HFFc6 (cell line): ENCODE measurements around the gene MRPL47. TPM values are rescaled to one million over a fixed set of nuclear protein-coding genes. Genes with fewer than 3 reads are reported as not detected.

Experiments used
- DNase-seq: peaks from one replicate; pipeline ENCODE4 v3.0.0-alpha.2; 2018
- H3K27ac Mint-ChIP-seq: 2 replicates; pipeline ENCODE4 v1.8.0; 2020; ENCODE audit warnings: mild to moderate bottlenecking, mixed read lengths
- H3K27me3 Mint-ChIP-seq: 2 replicates; pipeline ENCODE4 v1.8.0; 2021; ENCODE audit warnings: mild to moderate bottlenecking, moderate library complexity, mixed read lengths; ENCODE audit not compliant: insufficient read depth
- H3K36me3 Mint-ChIP-seq: 2 replicates; pipeline ENCODE4 v1.8.0; 2021; ENCODE audit warnings: low read depth, mixed read lengths
- H3K4me1 Mint-ChIP-seq: 2 replicates; pipeline ENCODE4 v1.8.0; 2020; ENCODE audit warnings: low read depth, mixed read lengths
- H3K4me3 Mint-ChIP-seq: 2 replicates; pipeline ENCODE4 v1.8.0; 2020; ENCODE audit warnings: mild to moderate bottlenecking, moderate library complexity, mixed read lengths
- H3K9me3 Mint-ChIP-seq: 2 replicates; pipeline ENCODE4 v1.8.0; 2020; ENCODE audit warnings: mild to moderate bottlenecking, mixed read lengths
- long read RNA-seq: library from polyadenylated mRNA; unstranded; transcript quantifications from one replicate; pipeline ENCODE4 v2.0.0, GENCODE V29; 2019
- total RNA-seq, 6 experiments: library from RNA; stranded (reverse); fragmentation: NEBNext Ultra II Directional; extraction: Animal tissue kit (Norgen Biotek cat#: 25700); gene quantifications; 2 replicates in 1 of 6; 3 replicates in 5 of 6; pipeline ENCODE4 v1.2.3, GENCODE V29; 2021
- TF ChIP-seq, protein P1 (sequence below): fragments of 200-600 bp; sonication (generic); IDR thresholded peaks from 2 replicates; pipeline ENCODE4 v1.5.0; 2021; ENCODE audit warnings: antibody characterized with exemption, mild to moderate bottlenecking

MRPL47 gene
- total RNA-seq, result 10 to 100 TPM; 49.4 to 59.7 (median 56.0) TPM
- long read RNA-seq, transcript MRPL47-203 (7 exons, 1,370 nt), result major isoform, 72 of 86 reads
- long read RNA-seq, partial matches to known transcripts, result 9 of 86 reads
- long read RNA-seq, other reads (novel, unspliced or antisense), result 4 of 86 reads

DNA sequence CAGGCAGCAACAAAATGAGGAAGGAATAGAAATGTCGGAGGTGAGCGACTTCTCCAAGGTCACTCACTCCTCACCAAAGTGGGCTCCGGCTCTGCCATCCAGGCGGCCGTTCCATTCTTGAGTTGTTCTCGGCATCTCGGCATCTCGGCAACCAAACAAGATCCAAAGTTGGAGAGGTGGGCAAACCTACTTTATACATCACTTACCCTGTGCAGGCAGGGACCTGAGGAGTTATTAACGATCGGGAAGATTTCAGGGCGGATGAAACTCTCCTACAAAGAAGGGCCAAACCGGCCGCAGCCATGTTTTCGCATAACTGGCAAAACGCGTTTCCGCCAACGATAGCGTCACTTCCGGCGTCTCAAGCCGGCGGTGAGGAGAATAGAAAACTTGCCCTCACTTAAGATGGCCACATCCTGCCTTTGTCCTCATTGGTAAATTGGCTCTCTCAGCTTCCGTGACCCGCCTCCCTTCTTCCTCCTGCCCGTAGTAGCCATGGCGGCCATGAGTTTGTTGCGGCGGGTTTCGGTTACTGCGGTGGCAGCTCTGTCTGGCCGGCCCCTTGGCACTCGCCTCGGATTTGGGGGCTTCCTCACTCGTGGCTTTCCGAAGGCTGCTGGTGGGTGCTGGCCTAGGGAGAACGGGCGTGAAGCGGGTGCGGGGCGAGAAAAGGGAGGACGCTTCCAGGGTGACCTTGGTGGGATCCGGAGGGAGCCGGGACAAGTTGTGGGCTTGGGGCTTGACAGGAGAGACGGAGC, at the start of gene MRPL47, which contains the start of gene NDUFB5:
TSS of gene MRPL47 (minus strand) at position 318 of the 758 bp plus-strand sequence. CDS start at position 304, 14 bp downstream.
TSS of gene NDUFB5 (plus strand) at position 474 of the 758 bp plus-strand sequence. CDS start at position 496, 22 bp downstream.
- peak within 1 kb of the TSS; percentile 98 for H3K4me3 Mint-ChIP-seq
- peaks cover 29% of the 10 kb centered on the region for H3K36me3 Mint-ChIP-seq
- peak within 1 kb of the TSS; percentile 98 for H3K27ac Mint-ChIP-seq
- H3K4me1 Mint-ChIP-seq, result peaks cover 45% of the 10 kb centered on the region
- H3K27me3 Mint-ChIP-seq, result peaks cover 6% of the 10 kb centered on the region; the same call in 1 of the 2 replicates
- H3K9me3 Mint-ChIP-seq, result no peaks in the 10 kb centered on the region
- peak; percentile 95 for DNase-seq
- TF ChIP-seq, protein P1, sequence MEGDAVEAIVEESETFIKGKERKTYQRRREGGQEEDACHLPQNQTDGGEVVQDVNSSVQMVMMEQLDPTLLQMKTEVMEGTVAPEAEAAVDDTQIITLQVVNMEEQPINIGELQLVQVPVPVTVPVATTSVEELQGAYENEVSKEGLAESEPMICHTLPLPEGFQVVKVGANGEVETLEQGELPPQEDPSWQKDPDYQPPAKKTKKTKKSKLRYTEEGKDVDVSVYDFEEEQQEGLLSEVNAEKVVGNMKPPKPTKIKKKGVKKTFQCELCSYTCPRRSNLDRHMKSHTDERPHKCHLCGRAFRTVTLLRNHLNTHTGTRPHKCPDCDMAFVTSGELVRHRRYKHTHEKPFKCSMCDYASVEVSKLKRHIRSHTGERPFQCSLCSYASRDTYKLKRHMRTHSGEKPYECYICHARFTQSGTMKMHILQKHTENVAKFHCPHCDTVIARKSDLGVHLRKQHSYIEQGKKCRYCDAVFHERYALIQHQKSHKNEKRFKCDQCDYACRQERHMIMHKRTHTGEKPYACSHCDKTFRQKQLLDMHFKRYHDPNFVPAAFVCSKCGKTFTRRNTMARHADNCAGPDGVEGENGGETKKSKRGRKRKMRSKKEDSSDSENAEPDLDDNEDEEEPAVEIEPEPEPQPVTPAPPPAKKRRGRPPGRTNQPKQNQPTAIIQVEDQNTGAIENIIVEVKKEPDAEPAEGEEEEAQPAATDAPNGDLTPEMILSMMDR, result no peak

DNA sequence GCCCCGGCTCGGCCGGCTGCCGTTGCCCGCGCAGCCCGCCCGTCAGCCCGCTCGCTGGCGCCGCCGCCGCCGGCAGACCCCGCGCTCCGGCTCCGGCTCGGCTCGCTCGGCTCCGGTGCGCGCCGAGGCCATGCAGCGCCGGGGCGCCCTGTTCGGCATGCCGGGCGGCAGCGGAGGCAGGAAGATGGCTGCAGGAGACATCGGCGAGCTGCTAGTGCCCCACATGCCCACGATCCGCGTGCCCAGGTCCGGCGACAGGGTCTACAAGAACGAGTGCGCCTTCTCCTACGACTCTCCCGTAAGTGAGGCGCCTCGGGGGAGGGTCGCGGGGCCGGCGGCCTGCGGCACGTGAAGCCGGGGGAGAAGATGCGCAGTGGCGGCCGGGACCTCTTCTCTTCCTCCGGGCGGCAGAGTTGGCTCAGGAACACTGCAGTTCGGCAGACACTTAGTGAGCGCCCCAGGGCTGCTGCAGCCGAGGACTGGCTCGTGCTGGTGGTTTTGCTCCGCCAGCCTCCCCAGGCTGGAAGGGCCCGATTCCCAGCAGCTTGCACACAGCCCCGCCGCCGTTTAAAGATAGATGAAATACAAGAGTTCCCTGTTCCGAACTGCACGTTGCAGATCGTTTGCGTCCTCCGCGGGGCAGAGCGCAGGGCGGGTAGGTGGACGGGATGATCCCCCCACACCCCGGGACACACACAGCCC, 48.8 kb upstream of the MRPL47 start:
- Mint-ChIP-seq H3K27me3 (no peaks in the 10 kb centered on the region), H3K9me3 (no peaks in the 10 kb centered on the region), H3K4me3 (peak overlapping the region; percentile 94), H3K4me1 (peaks cover 48% of the 10 kb centered on the region), H3K27ac (peak overlapping the region; percentile 92), H3K36me3 (peaks cover 18% of the 10 kb centered on the region)
- DNase-seq, result peak; percentile 86
- TF ChIP-seq, protein P1, result peak; percentile 8; the same call in 1 of the 2 replicates

DNA sequence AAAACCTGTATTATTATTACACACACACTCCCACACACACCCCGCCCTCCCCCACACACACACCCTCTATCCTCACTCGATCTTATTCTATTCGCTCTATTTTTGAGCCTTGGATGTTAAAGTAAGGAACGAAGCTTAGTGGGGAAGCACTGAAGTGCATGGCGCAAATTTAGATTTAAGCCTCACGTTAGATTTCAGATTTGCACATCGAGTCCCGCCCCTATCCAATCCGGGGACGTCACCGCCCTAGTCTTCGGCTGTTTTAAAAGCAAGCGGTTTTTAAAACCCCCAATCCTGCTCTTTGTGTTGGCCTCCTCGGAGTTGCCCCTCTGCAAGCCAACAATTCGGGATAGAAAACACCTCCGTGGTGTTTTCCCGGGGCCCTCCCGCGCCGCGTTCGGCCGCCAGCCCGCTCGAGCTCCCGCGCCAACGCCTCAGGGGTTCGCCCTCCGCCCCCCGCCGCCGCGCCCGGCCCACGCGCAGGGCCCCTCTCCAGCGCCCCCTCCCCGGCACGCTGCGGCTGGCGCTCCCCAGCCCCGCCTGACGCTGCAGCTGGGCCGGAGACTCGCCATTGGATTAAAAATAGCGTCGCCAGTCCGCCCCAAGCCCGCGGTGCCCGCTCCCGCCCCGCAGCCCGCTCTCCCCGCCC, 48.1 kb upstream of the MRPL47 start, which contains the start of gene USP13:
TSS of gene USP13 (plus strand) at position 594 of the 649 bp plus-strand sequence. CDS start 186 bp downstream, outside the sequence.
- H3K27ac Mint-ChIP-seq, result peak within 1 kb of the TSS; percentile 92
- H3K9me3 Mint-ChIP-seq, result no peaks in the 10 kb centered on the region
- peak; percentile 77 for DNase-seq
- peak within 1 kb of the TSS; percentile 94 for H3K4me3 Mint-ChIP-seq
- H3K4me1 Mint-ChIP-seq, result peaks cover 42% of the 10 kb centered on the region
- H3K36me3 Mint-ChIP-seq, result peaks cover 18% of the 10 kb centered on the region
- TF ChIP-seq, protein P1, result peak; percentile 3; the same call in 1 of the 2 replicates
- H3K27me3 Mint-ChIP-seq, result no peaks in the 10 kb centered on the region

DNA sequence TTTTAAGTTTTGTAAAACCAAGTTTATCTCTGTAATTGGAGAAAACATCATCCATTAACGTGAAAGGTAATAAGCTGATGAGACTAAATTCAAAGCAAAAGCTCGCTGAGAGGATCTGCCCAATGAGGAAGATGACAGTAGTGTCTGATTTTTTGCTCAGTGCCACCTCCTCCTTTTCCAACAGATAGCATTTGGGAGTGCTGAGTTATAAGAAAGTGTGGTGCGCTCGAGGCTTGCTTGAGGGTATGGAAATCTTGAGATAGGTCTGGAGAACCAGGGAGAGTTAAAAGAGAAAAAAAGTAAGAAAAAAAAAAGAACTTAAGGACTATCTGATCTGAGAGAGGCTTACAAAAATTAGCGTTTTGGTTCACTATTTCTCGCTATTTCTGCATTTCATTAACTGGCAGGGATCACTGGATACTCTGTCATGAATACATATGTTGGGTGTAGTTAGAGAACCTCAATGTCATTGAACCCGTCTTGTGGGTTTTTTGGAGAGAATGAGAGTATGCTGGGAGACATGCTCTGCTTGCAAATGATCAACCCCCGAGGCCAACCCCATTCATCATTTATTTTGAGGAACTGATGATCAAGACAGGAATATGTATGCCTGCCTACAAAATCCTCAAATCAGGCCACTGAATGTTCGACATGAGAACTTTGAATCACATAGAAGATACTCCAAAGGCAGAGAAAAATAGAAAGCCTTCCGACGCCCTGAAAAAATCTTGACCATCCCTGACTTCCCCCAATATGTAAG, 47.4 kb upstream of the MRPL47 start:
- Mint-ChIP-seq H3K4me1 (peaks cover 41% of the 10 kb centered on the region), H3K27me3 (peaks cover under 1% of the 10 kb centered on the region; the same call in 1 of the 2 replicates), H3K4me3 (peak overlapping the region; percentile 94), H3K27ac (peak overlapping the region; percentile 91), H3K9me3 (no peaks in the 10 kb centered on the region), H3K36me3 (peaks cover 17% of the 10 kb centered on the region)
- DNase-seq, result no peak
- TF ChIP-seq, protein P1, result no peak
